BJ (cell line): ENCODE data around the gene TP53I11. TPM values are rescaled to one million over a fixed set of nuclear protein-coding genes. Genes with fewer than 3 reads are reported as not detected.

Experiments used
- CTCF ChIA-PET: fragments of 350-600 bp; formaldehyde crosslinking; extraction: SDS; loops from one replicate; lab custom pipeline; 2021; ENCODE audit warnings: antibody characterized with exemption, inconsistent platforms; lab: Yijun Ruan, JAX
- POLR2A ChIA-PET: fragments of 300-600 bp; sonication (Branson Sonifier 250); formaldehyde crosslinking; extraction: SDS; loops from one replicate; lab custom pipeline; 2021; ENCODE audit warnings: antibody characterized with exemption; lab: Charles Lee
- DNase-seq: peaks from one replicate; pipeline ENCODE4 v3.0.0-alpha.2; 2011; ENCODE audit warnings: low read depth
- H3K27me3 ChIP-seq: 2 replicates; pipeline ENCODE4 v1.6.0; 2011; ENCODE audit warnings: low read length; ENCODE audit not compliant: control insufficient read depth, insufficient read depth
- H3K36me3 ChIP-seq: 2 replicates; pipeline ENCODE4 v1.5.1; 2011; ENCODE audit warnings: low read length; ENCODE audit not compliant: control insufficient read depth, insufficient read depth
- H3K4me3 ChIP-seq: 2 replicates; pipeline ENCODE4 v1.5.1; 2011; ENCODE audit warnings: low read depth, mild to moderate bottlenecking, control low read depth, low read length
- CTCF ChIP-seq: IDR thresholded peaks from 2 replicates; pipeline ENCODE4 v1.5.1; 2011; ENCODE audit warnings: low read depth, mild to moderate bottlenecking, control low read depth, inconsistent platforms, low read length, moderate library complexity; ENCODE audit not compliant: insufficient read depth
- polyA plus RNA-seq: library from polyadenylated mRNA; depleted of rRNA; stranded (reverse); fragments of >200 nt; gene quantifications from 2 replicates; pipeline ENCODE4 v1.2.3, GENCODE V29; 2011

The TP53I11 gene
- polyA plus RNA-seq, 1 experiment = 29.6 TPM

GRCh38 chr11:44940835-44941234, 9.8 kb downstream of the TP53I11 start:
- Histone ChIP-seq H3K4me3 (no peak overlapping the region), H3K36me3 (peaks cover 7% of the 10 kb centered on the region), H3K27me3 (no peaks in the 10 kb centered on the region)
- ChIA-PET CTCF (interaction anchor here (0.6 to 24.5 kb wide), 4 partner anchors 8 to 160 kb away, joined by 3 to 1245 read pairs (median 64); no protein-coding TSS in a partner anchor), POLR2A (no interaction called here)
- DNase-seq = no peak
- TF ChIP-seq CTCF = no peak

GRCh38 chr11:44940404-44940803, 10.3 kb downstream of the TP53I11 start:
- Histone ChIP-seq H3K36me3 (peaks cover 6% of the 10 kb centered on the region), H3K27me3 (no peaks in the 10 kb centered on the region), H3K4me3 (no peak overlapping the region)
- DNase-seq = no peak
- POLR2A ChIA-PET = interaction anchor here (0.5 kb wide), 1 partner anchor 404 kb away, joined by 8 read pairs; no protein-coding TSS in a partner anchor
- no peak for TF ChIP-seq CTCF
- CTCF ChIA-PET = interaction anchor here (0.6 to 24.5 kb wide), 4 partner anchors 8 to 160 kb away, joined by 3 to 1245 read pairs (median 64); no protein-coding TSS in a partner anchor

GRCh38 chr11:44939673-44940395, 10.8 kb downstream of the TP53I11 start:
- peak; percentile 33 for TF ChIP-seq CTCF
- Histone ChIP-seq H3K4me3 (no peak overlapping the region), H3K27me3 (no peaks in the 10 kb centered on the region), H3K36me3 (peaks cover 11% of the 10 kb centered on the region)
- ChIA-PET CTCF (interaction anchor here (0.6 to 24.5 kb wide), 4 partner anchors 9 to 161 kb away, joined by 3 to 1245 read pairs (median 64); no protein-coding TSS in a partner anchor), POLR2A (interaction anchor here (0.5 kb wide), 1 partner anchor 403 kb away, joined by 8 read pairs; no protein-coding TSS in a partner anchor)
- DNase-seq = no peak

GRCh38 chr11:44938066-44938691, 12.5 kb downstream of the TP53I11 start:
- TF ChIP-seq CTCF = no peak
- Histone ChIP-seq H3K36me3 (peaks cover 11% of the 10 kb centered on the region), H3K27me3 (no peaks in the 10 kb centered on the region), H3K4me3 (no peak overlapping the region)
- ChIA-PET CTCF (interaction anchor here (1.5 to 24.5 kb wide), 6 partner anchors 9 to 402 kb away, joined by 3 to 1245 read pairs (median 28); partner anchors contain the start of gene TP53I11), POLR2A (no interaction called here)
- DNase-seq = no peak
